ENCODE measurements around the gene RDH16. TPM values are rescaled to one million over a fixed set of nuclear protein-coding genes. Genes with fewer than 3 reads are reported as not detected.
A peak's percentile ranks its signal among the peaks of the same experiment; 100 is the strongest.

Gene RDH16
- total and polyA plus RNA-seq, 2 experiments from 2014 or later: 0.52 to 0.66 TPM

DNA sequence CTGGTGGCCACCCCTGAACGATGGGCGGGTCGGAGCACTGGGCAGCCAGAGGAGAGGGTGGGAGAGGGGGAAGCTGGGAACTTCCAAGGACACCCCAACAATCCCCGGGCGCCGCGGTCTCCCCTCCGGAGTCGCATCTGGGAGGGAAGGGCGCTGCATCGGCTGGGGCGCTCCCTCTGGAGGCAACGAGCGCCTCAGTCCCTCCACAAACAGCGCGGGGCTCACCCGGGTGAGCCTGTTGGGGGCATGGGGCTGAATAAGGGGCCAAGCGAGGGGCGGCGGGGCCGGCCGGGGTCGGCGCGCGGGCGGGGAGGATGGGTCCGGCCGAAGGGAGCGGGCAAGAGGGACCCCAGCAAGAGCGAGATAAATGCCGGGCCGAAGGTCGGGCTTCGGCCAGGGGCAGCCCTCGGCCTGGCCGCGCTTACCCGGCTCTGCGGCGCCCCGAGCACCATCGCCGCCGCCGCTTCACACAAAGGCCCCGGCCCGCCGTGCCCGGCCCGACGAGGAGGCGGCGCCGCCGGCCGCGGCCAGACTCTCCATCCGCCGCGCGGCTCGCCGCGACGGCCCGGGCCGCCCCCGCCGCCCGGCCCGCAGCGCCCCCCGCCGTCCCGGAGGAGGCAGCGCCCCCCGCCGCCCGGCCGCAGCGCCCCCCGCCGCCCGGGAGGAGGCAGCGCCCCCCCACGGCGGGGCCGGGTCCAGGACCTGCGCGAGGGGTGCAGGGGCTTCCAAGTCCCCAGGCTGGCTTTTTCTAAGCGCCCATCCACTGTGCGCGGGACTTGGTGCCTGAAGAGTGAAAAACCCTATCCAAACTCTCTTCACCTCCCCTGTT is 48.8 kb upstream of the RDH16 start, which contains the start of gene ZBTB39:
Gene ZBTB39 (minus strand): TSS at position 567 of the 829 bp plus-strand sequence. CDS start 1,629 bp downstream, outside the sequence.
- peaks cover 26% of the 10 kb centered on the region for H3K36me3 ChIP-seq (ENCODE audit: insufficient read depth)
- no peaks in the 10 kb centered on the region for H3K9me3 Mint-ChIP-seq
- ATAC-seq: peak; percentile 63

More for the DNA sequence above, 48.8 kb upstream of the RDH16 start, which contains the start of gene ZBTB39:
- H3K79me2 ChIP-seq (replicated peaks; ENCODE audit: insufficient read depth): peaks cover 38% of the 10 kb centered on the region
- peaks cover 6% of the 10 kb centered on the region for H4K20me1 ChIP-seq (replicated peaks; ENCODE audit: insufficient read depth)
- peaks cover 7% of the 10 kb centered on the region; the same call in 1 of the 2 replicates for H3F3A ChIP-seq (replicated peaks; ENCODE audit: low read depth)
- Mint-ChIP-seq H3K27me3 (ENCODE audit: insufficient read depth, low read depth, poor library complexity) (peaks cover 5% of the 10 kb centered on the region), H3K27ac (peak within 1 kb of the TSS; percentile 63), H3K4me1 (peaks cover 45% of the 10 kb centered on the region), H3K36me3 (ENCODE audit: low read depth) (peaks cover 37% of the 10 kb centered on the region), H3K4me3 (peak within 1 kb of the TSS; percentile 93)
- H3K4me1 ChIP-seq (ENCODE audit: insufficient read depth): peaks cover 36% of the 10 kb centered on the region
- peak within 1 kb of the TSS; percentile 87 for H3K4me3 ChIP-seq
- H3K27me3 ChIP-seq (ENCODE audit: insufficient read depth): no peaks in the 10 kb centered on the region
- H2AFZ ChIP-seq: peak within 1 kb of the TSS; percentile 95
- peak within 1 kb of the TSS; percentile 87 for H3K4me2 ChIP-seq
- peak; percentile 86 for DNase-seq (ENCODE audit: low spot score)
- no peaks in the 10 kb centered on the region for H3K9me2 ChIP-seq (ENCODE audit: insufficient read depth)
- TF ChIP-seq ZNF331 (CRISPR knock-in tag; IDR thresholded peaks at IDR 0.05; ENCODE audit: low read depth) (no peak), ZNF462 (CRISPR knock-in tag; IDR thresholded peaks at IDR 0.05) (no peak), POLR2AphosphoS5 (IDR thresholded peaks at IDR 0.05; ENCODE audit: low read depth) (peak; percentile 52), JUNB (IDR thresholded peaks at IDR 0.05; ENCODE audit: unreplicated experiment) (no peak), CTCF (conservative IDR thresholded peaks at IDR 0.05; ENCODE audit: low read depth in 2 of 2) (peak; percentile 40 to 73)
- peak within 1 kb of the TSS; percentile 85; the same call in 1 of the 2 replicates for H3K27ac ChIP-seq (ENCODE audit: low read depth)

Measured in GM23338 (cell line).